Fibroblast of skin of left quadriceps (primary cell): ENCODE results near the gene CPSF6.
"Not testable (repeated sequence)": the region's sequence is repeated elsewhere in the genome, so short reads cannot be mapped to it uniquely, and the experiment has no call there.

ENCODE experiments used
- DNase-seq, 2 experiments: peaks; one replicate each; pipeline ENCODE4 v3.0.0-alpha.2; 2013; ENCODE audit warnings: low read depth in 2 of 2

Gene CPSF6

GRCh38 chr12:69258655-69259054 is 19.3 kb downstream of the CPSF6 start:
- DNase-seq: no peak

DNA sequence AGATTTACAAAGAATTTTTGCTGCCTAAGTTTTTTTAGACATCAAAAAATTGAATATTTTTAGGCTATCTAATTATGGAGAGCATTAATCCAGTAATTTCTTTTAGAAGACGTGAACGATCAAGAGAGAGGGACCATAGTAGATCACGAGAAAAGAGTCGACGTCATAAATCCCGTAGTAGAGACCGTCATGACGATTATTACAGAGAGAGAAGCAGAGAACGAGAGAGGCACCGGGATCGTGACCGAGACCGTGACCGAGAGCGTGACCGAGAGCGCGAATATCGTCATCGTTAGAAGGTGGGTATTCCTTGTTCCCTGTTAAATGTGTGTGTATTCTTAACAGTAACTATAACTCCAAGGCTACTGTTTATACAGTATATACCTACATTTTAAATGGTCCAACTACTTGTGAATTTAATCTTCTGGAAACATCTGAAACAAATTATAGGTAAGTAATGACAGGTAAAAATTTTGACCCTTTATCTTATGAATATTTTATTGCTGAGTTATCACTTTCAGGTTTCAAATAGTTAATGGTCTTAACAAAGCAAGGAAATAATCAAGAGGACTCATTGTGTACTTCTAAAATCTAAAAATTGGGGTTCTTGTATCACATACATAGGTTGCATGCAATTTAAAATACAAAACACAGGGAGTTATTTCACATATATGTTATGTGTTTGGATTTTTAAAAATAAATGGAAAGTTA is 23.1 kb downstream of the CPSF6 start:
- DNase-seq: no peak

- DNase-seq: no peak
Measured at GRCh38 chr12:69265205-69265604, 25.8 kb downstream of the CPSF6 start.

- not testable (repeated sequence) for DNase-seq
Measured at GRCh38 chr12:69265633-69266032, 26.3 kb downstream of the CPSF6 start.

DNA sequence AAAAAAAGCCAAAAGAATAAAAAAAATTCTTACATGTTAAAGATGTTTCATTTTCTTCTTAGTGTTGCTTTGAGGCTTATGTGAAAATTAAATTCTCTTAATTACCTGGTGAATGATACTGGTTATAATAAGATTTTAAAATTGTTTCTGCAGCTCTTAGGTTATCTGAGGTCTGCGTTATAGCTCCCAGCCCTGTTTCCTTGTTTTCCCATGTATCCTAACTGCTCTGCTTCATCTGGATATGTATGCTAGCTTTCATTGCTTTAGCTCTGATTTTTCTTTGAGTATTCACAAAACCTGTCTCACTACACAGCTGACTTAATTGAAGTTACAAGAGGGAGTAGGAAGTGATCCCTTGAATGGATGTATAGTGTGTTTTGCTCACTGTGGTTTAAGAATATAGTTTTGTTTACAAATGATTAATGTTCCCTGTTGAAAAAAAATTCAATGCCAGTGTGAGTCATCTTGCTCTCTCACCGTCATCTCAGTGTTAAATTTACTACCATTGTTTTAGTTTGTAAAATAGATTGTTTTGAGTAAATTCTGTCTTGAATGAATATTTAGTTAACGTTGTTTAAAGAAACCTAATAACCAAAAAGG is 26.8 kb downstream of the CPSF6 start:
- DNase-seq: peak; percentile 4 to 15

DNA sequence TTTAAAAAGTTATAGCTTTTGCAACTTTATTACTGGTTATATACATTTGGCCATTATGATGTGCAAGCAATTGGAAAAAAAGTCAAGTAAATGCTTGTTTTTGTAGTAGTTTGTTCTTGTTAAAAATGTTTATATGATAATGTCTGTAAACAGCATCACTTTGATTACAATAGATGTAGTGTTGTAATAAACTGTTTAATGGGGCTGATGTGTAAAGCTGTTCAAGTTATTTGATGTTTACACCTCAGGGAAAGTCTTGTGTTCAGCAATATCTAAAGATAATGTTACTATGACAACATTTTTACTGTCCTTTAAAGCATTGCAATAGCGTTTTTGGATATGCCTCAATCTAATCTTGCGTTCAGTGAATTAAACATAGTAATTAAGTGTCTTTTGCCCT is 30.4 kb downstream of the CPSF6 start:
- DNase-seq: no peak

- DNase-seq: no peak
Measured at GRCh38 chr12:69272511-69272910, 33.1 kb downstream of the CPSF6 start.

GRCh38 chr12:69274861-69275260 is 35.5 kb downstream of the CPSF6 start:
- peak; percentile 16 to 17 for DNase-seq

- no peak for DNase-seq
Measured at GRCh38 chr12:69275471-69275891, 36.1 kb downstream of the CPSF6 start.

DNA sequence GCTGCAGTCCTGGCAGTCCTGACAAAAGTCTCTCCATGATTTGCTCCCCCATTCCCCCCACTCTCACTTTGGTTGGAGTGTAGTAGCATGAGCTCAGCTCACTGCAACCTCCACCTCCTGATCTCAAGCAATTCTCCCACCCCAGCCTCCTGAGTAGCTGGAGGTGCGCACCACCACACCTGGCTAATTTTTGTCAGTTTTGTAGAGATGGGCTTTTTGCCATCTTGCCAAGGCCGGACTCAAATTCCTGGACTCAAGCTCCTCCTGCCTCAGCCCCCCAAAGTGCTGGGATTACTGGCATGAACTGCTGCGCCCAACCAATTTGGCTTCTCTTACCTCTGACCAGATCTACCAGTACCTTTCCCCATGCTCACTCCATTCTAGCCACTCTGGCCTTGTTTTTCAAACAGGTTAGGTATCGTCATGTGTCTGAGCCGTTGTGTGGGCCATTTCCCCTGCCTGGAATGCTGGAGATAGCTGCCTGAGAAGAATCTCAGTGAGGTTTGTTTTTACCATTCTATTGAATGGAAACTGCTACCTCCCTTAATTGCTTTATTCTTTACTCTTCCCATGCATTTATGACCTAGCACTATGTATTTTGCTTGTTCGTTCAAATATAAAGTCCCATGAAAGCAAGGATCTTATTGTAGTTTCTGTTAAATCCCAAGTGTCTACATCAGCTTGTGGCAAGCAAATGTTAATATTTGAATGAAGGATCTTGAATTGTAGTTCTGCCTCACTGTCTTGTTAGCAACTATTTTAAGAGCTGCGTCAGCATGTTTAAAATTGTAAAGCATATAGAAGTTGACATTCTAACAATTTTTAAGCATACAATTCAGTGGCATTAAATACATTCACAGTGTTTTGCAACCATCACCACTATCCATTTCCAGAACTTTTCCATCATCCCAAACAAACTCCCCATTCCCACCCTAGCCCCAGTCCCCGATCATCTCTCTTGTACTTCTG is 39.7 kb downstream of the CPSF6 start:
- DNase-seq: no peak

DNA sequence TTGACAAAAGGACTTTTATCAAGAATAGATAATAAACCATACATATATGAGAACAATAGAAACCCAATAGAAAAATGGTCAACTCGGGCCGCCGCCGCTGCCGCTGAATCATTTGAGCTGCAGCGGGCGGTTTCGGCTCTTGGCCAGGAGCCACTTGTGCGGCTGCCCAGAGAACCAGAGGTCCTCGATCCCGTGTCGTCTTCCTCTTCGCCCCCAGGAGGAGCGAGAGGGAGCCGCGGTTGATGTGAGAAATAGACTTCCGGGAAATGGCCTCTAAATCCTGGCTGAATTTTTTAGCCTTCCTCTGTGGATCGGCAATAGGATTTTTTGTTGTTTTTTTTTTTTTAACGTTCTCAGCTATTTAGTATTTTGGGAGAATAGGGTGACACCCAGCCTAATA is 44.8 kb downstream of the CPSF6 start:
- DNase-seq: peak; percentile 19 to 26

GRCh38 chr12:69287556-69287955 is 48.2 kb downstream of the CPSF6 start:
- no peak for DNase-seq

GRCh38 chr12:69290545-69291277 is 51.3 kb downstream of the CPSF6 start:
- DNase-seq: peak; percentile 34 to 48

GRCh38 chr12:69291278-69291593 is 51.9 kb downstream of the CPSF6 start:
- no peak for DNase-seq

DNA sequence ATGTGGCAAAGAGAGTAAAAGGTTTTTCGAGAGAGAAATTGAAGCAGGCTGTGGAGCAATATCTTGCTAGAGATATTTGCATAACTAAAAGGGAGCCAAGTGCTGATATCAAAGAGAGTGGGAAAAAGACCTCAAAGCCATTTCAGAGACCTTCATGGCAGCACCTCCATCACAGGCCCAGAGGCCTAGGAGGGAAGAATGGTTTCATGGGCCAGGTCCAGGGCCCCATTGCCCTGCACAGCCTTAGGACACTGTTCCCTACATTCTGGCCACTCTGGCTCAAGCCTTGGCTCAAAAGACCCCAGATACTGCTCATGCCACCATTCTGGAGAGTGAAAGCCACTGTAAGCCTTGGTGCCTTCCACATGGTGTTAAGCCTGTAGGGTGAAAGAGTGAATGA is 58.8 kb downstream of the CPSF6 start:
- no peak for DNase-seq

DNA sequence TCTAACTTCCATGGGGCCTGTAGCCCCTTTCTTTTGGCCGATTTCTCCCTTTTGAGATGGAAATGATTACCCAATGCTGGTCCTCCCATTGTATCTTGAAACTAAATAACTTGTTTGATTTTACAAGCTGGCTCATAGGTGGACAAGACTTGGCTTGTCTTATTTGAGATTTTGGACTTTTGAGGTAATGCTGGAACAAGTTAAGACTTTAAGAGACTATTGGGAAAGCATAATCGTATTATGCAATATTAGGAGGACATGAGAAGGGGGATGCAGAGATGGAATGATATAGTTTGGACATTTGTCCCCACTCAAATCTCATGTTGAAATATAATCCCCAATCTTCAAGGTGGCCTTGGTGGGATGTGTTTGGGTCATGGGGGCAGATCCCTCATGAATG is 59.6 kb downstream of the CPSF6 start:
- no peak for DNase-seq

GRCh38 chr12:69304284-69304683 is 64.9 kb downstream of the CPSF6 start:
- no peak for DNase-seq

- no peak for DNase-seq
Measured at GRCh38 chr12:69309461-69309860, 70.1 kb downstream of the CPSF6 start.

GRCh38 chr12:69313209-69313608 is 73.8 kb downstream of the CPSF6 start:
- no peak for DNase-seq

DNA sequence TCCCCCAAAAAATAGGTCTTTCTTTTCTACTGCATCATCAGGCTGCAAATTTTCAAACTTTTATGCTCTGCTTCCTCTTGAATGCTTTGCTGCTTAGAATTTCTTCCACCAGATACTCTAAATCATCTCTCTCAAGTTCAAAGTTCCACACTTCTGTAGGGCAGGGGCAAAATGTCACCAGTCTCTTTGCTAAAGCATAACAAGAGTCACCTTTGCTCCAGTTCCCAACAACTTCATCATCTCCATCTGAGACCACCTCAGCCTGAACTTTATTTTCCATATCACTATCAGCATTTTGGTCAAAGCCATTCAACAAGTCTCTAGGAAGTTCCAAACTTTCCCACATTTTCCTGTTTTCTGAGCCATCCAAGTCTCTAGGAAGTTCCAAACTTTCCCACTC is 77.4 kb downstream of the CPSF6 start:
- DNase-seq: not testable (repeated sequence)

GRCh38 chr12:69317233-69317632 is 77.9 kb downstream of the CPSF6 start:
- not testable (repeated sequence) for DNase-seq

- no peak for DNase-seq
Measured at GRCh38 chr12:69318225-69318624, 78.9 kb downstream of the CPSF6 start.
